ENCODE results near the gene IL10RA. TPM values are rescaled to one million over a fixed set of nuclear protein-coding genes. Genes with fewer than 3 reads are reported as not detected.

IL10RA gene
- total RNA-seq, 2 experiments from 2014 or later, result 15.7 to 25.2 TPM

- intact Hi-C loops (cut with micrococcal nuclease; ENCODE audit: unreplicated experiment), result no loop called here
- TF ChIP-seq EZH2phosphoT487 (IDR thresholded peaks at IDR 0.05; ENCODE audit: borderline replicate concordance, low read depth, low read length), result no peak
- no peak for TF ChIP-seq CTCF (conservative IDR thresholded peaks at IDR 0.05; ENCODE audit: low read length)
- no peak for DNase-seq (ENCODE audit: low spot score)
- POLR2A ChIA-PET, result interaction anchor here (0.7 to 2.7 kb wide), 4 partner anchors 9 to 13 kb away, joined by 3 to 9 read pairs (median 4); no protein-coding TSS in a partner anchor
- Histone ChIP-seq H3K9me2 (ENCODE audit: insufficient read depth, low read length) (no peaks in the 10 kb centered on the region), H3K36me3 (ENCODE audit: insufficient read depth, low read length) (peaks cover 100% of the 10 kb centered on the region), H3K79me2 (ENCODE audit: insufficient read depth, low read depth, low read length) (no peaks in the 10 kb centered on the region), H3K4me2 (ENCODE audit: low read length) (no peak overlapping the region), H4K20me1 (ENCODE audit: insufficient read depth, low read length) (no peaks in the 10 kb centered on the region), H3K27ac (ENCODE audit: low read depth, low read length, poor library complexity, severe bottlenecking) (no peak overlapping the region), H3K4me1 (ENCODE audit: insufficient read depth, low read length, poor library complexity, severe bottlenecking) (peaks cover 39% of the 10 kb centered on the region), H3K9me3 (ENCODE audit: low read length) (no peaks in the 10 kb centered on the region), H2AFZ (ENCODE audit: low read length) (no peak overlapping the region), H3K4me3 (ENCODE audit: low read depth, low read length, poor library complexity, severe bottlenecking) (no peak overlapping the region)
- CTCF ChIA-PET (ENCODE audit: unreplicated experiment), result no interaction called here
- no TSS peak for BruUV-seq (replicated peaks)
These were observed 8.0 kb downstream of the IL10RA start for GRCh38 chr11:117993988-117994745.

GRCh38 chr11:117995472-117995871 is 9.3 kb downstream of the IL10RA start:
- no peaks in the 10 kb centered on the region for H3K9me3 ChIP-seq (ENCODE audit: low read length)
- CTCF ChIA-PET (ENCODE audit: unreplicated experiment), result interaction anchor here (0.5 to 1.2 kb wide), 2 partner anchors 8 to 10 kb away, joined by 3 to 4 read pairs; no protein-coding TSS in a partner anchor
- DNase-seq (ENCODE audit: low spot score), result no peak
- intact Hi-C loops (cut with micrococcal nuclease; ENCODE audit: unreplicated experiment), result no loop called here
- no peaks in the 10 kb centered on the region for H3K9me2 ChIP-seq (ENCODE audit: insufficient read depth, low read length)
- no peak overlapping the region for H3K4me3 ChIP-seq (ENCODE audit: low read depth, low read length, poor library complexity, severe bottlenecking)
- BruUV-seq (replicated peaks), result no TSS peak
- no peak overlapping the region for H2AFZ ChIP-seq (ENCODE audit: low read length)
- no peak for TF ChIP-seq EZH2phosphoT487 (IDR thresholded peaks at IDR 0.05; ENCODE audit: borderline replicate concordance, low read depth, low read length)
- TF ChIP-seq CTCF (conservative IDR thresholded peaks at IDR 0.05; ENCODE audit: low read length), result no peak
- no peak overlapping the region for H3K27ac ChIP-seq (ENCODE audit: low read depth, low read length, poor library complexity, severe bottlenecking)
- peaks cover 99% of the 10 kb centered on the region for H3K36me3 ChIP-seq (ENCODE audit: insufficient read depth, low read length)
- no peaks in the 10 kb centered on the region for H4K20me1 ChIP-seq (ENCODE audit: insufficient read depth, low read length)
- H3K79me2 ChIP-seq (ENCODE audit: insufficient read depth, low read depth, low read length), result no peaks in the 10 kb centered on the region
- POLR2A ChIA-PET, result interaction anchor here (1.6 kb wide), 1 partner anchor 12 kb away, joined by 6 read pairs; no protein-coding TSS in a partner anchor
- peaks cover 37% of the 10 kb centered on the region for H3K4me1 ChIP-seq (ENCODE audit: insufficient read depth, low read length, poor library complexity, severe bottlenecking)
- H3K4me2 ChIP-seq (ENCODE audit: low read length), result no peak overlapping the region

GRCh38 chr11:117996058-117996457 is 9.9 kb downstream of the IL10RA start:
- no peaks in the 10 kb centered on the region for H3K79me2 ChIP-seq (ENCODE audit: insufficient read depth, low read depth, low read length)
- ChIA-PET CTCF (ENCODE audit: unreplicated experiment) (interaction anchor here (1.2 kb wide), 1 partner anchor 9 kb away, joined by 4 read pairs; no protein-coding TSS in a partner anchor), POLR2A (interaction anchor here (0.6 to 2.7 kb wide), 3 partner anchors 8 to 43 kb away, joined by 3 to 15 read pairs (median 14); no protein-coding TSS in a partner anchor)
- BruUV-seq (replicated peaks), result no TSS peak
- DNase-seq (ENCODE audit: low spot score), result no peak
- no peak for TF ChIP-seq EZH2phosphoT487 (IDR thresholded peaks at IDR 0.05; ENCODE audit: borderline replicate concordance, low read depth, low read length)
- TF ChIP-seq CTCF (conservative IDR thresholded peaks at IDR 0.05; ENCODE audit: low read length), result no peak
- no peaks in the 10 kb centered on the region for H3K9me3 ChIP-seq (ENCODE audit: low read length)
- no peaks in the 10 kb centered on the region for H3K9me2 ChIP-seq (ENCODE audit: insufficient read depth, low read length)
- intact Hi-C loops (cut with micrococcal nuclease; ENCODE audit: unreplicated experiment), result no loop called here
- no peak overlapping the region for H3K4me3 ChIP-seq (ENCODE audit: low read depth, low read length, poor library complexity, severe bottlenecking)
- H3K27ac ChIP-seq (ENCODE audit: low read depth, low read length, poor library complexity, severe bottlenecking), result no peak overlapping the region
- peaks cover 32% of the 10 kb centered on the region for H3K4me1 ChIP-seq (ENCODE audit: insufficient read depth, low read length, poor library complexity, severe bottlenecking)
- H2AFZ ChIP-seq (ENCODE audit: low read length), result no peak overlapping the region
- H4K20me1 ChIP-seq (ENCODE audit: insufficient read depth, low read length), result no peaks in the 10 kb centered on the region
- no peak overlapping the region for H3K4me2 ChIP-seq (ENCODE audit: low read length)
- H3K36me3 ChIP-seq (ENCODE audit: insufficient read depth, low read length), result peaks cover 96% of the 10 kb centered on the region

All from OCI-LY7 (cell line).